ENCODE measurements around the gene GOLGA6C.
"Not testable (repeated sequence)": the region's sequence is repeated elsewhere in the genome, so short reads cannot be mapped to it uniquely, and the experiment has no call there.

GOLGA6C gene

DNA sequence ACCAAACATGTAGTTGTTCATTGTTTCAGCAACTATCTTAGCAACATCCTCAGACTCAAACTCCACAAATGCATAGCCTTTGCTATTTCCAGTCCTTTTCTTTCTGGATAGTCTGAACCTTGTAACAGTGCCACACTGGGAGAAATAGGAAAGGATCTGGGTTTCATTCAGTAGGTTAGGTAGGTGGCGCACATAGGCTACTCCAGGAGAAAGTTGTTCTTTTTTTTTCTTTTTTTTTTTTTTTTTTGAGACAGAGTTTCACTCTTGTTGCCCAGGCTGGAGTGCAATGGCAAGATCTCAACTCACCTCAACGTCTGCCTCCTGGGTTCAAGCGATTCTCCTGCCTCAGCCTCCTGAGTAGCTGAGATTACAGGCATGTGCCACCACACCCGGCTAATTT lies 5.8 kb upstream of the GOLGA6C start:
- not testable (repeated sequence) for DNase-seq (ENCODE audit: low read depth)

DNA sequence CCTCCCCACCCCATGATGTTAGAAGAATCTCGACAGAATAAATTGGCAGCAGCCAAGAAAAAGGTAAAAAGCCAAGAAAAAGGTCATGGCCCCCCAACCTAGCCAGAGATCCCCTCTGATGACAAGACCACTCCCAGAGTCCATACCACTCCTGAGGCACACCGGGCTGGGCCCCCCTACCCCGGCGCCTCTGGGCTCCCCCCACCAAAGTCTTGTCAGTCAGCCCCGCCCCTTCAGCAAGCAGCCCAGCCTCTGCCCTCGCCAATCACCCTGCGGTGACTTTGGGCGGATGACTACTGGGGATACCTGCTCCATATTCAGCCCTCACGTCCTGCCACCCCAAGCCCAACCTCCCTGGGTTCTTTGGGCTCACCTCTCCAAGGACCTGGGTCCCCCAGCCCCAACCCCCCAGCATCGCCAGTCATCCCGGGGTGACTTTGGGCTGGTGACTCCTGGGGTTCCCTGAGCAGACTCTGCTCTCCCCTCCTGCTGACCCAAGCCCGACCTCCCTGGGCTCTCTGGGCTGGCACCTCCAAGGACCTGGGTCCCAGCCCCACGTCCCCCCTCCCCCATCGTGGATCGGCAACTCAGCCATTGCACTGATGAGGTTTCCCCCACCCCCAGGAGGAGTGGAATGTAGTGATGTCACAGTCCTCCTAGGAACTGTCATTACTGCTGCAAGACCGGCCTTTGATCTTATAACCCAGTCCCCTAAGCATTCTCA lies 648 bp downstream of the GOLGA6C start:
- not testable (repeated sequence) for DNase-seq (ENCODE audit: low read depth)

DNA sequence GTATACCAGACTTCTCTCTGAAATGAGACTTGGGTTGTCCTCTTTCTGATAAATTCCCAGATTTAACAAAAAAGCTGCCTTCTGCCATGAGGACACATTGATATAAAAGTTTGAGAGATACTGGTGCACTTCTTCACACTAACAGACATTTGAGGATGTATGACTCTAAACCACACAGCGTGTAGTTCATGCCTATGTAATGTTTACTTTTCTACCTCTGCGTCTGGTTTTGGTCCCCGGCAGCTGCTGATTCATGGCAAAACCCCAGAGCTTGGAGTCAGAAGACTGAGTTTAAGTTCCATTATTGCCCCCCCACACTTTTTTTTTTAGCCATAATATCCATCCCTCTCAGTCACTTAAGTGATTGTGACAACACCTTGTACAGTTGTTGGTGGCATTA lies 1.7 kb downstream of the GOLGA6C start:
- not testable (repeated sequence) for DNase-seq (ENCODE audit: low read depth)

DNA sequence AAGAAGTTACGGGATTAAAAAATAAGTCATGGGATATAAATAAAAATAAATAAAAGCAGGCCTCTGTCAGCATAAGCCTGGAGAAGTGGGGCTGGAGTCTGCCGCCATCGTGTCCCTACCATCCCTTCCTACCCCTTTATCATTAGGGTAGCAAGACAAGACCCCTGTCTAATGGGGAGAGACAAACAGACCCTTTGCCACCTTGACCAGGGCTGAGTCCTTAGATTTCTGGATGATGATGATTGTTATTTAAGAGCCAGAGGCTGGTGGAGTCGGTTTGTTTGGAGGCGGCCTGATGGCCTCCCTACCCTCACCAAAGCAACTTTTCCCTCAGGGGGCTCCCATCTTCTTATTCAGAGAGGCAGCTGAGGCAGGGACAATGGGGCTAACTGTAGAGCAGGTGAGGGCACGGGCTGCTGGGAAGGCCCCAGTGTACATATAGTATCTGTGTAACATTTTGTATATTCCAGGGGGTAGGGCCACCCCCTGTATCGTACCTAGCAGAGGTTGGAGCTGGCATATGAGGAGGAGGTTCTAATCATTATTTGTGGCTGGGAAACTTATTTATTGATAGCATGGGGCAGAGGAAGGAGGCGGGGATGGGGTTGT lies 15.7 kb downstream of the GOLGA6C start:
- not testable (repeated sequence) for DNase-seq (ENCODE audit: low read depth)

DNA sequence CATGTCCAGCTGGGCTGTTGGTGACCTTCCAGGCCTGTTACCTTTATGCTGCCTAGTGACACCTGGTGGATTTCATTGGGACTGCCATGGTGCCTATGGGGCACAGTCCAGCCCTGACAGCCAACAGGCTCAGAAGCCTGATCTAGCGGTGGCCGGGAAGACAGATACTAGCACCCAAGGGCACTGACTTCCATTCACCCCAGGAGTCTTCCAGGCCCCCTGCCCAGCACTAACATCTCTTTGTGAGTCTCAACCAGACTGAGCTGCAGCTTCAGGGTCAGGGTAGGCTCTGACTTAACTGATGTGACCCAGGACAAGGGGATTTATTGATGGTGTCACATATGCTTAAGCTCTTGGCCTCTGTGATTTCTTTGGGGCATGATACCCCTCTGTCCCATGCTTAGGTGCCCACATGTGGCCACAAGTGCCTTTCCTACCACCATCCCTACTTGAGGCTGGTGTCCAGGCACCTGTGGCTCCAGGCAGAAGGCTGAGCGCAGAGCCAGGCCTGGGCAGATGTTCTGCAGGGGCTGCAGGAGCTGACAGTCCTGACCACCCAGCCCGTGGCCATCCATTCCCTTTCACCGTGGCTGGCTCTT lies 16.5 kb downstream of the GOLGA6C start:
- DNase-seq (ENCODE audit: low read depth), result peak; percentile 43

DNA sequence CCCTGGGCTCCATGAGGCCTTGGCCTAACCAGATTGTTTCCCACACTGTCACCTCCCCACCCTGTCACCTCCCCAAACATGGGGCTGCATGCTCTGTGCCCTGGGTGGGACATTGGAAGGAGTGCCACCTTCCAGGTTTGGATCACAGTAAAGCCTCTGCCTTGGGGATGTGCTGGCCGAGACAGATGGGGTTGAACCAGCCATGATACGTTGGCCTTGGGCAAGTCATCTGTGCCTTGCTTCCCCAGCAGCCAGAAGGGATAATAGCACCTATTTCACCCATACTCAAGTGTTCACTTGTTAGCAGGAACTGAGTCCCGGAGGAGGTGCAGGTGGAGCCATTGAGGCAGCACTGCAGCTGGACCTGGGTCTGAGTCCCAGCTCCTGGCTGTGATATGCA lies 17.5 kb downstream of the GOLGA6C start:
- DNase-seq (ENCODE audit: low read depth), result not testable (repeated sequence)

DNA sequence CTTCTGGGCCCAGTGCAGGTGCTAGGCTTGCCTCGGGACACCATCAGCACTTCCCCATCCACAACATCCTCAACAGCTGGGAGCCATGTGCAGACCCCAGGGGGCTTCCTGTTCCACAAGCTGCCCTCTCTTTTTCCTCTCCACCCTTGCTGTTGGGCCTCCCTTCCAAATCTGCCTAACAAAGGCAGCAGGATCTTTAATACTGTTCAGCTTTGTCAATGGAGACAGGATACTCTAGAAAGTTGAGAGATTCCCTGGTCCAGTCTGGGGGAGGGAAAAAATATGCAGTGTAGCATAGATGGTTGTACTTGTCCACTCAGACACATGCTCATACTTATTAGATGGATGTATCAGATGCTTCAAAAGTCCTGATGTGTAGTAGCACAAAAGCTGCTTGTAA lies 20.4 kb downstream of the GOLGA6C start:
- not testable (repeated sequence) for DNase-seq (ENCODE audit: low read depth)

DNA sequence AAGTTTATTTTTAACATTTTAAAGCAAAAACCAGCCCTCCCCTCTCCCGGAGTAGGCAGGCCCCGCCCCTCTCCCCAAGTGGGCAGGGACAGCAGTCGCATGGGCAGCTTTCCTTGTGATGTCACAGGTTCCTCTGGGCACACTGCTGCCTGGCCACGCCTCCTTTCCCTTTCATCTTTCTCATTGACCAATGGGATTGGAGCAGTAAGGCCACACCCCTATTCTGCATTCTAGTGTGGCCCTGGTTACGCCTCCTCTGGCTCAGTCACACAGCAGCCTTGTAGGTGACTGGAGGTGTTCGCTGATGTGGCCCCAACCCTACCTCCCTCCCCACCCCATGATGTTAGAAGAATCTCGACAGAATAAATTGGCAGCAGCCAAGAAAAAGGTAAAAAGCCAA lies 24.4 kb downstream of the GOLGA6C start, which contains the start of gene GOLGA6D:
GOLGA6D (plus strand) TSS at position 264 of the 400 bp plus-strand sequence; CDS start at position 305, 41 bp downstream.
- not testable (repeated sequence) for DNase-seq (ENCODE audit: low read depth)

DNA sequence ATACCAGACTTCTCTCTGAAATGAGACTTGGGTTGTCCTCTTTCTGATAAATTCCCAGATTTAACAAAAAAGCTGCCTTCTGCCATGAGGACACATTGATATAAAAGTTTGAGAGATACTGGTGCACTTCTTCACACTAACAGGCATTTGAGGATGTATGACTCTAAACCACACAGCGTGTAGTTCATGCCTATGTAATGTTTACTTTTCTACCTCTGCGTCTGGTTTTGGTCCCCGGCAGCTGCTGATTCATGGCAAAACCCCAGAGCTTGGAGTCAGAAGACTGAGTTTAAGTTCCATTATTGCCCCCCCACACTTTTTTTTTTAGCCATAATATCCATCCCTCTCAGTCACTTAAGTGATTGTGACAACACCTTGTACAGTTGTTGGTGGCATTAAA lies 26.0 kb downstream of the GOLGA6C start:
- DNase-seq (ENCODE audit: low read depth), result not testable (repeated sequence)

DNA sequence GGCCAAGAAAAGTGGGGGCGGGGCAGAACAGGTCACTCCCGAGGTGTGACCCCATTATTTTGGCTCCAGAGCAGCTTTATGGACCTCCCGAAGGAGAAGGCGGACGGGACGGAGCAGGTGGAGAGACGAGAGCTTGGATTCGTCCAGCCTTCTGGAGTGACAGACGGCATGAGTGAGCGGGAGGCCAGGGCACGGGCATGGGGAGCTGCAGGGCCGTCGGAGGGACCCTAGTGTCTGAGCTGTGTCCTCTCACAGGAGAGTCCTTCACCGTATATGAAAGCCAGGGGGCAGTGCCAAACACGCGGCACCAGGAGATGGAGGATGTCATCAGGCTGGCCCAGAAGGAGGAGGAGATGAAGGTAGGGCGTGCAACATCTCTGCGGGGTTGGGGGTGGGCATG lies 35.5 kb downstream of the GOLGA6C start:
- DNase-seq (ENCODE audit: low read depth), result not testable (repeated sequence)

DNA sequence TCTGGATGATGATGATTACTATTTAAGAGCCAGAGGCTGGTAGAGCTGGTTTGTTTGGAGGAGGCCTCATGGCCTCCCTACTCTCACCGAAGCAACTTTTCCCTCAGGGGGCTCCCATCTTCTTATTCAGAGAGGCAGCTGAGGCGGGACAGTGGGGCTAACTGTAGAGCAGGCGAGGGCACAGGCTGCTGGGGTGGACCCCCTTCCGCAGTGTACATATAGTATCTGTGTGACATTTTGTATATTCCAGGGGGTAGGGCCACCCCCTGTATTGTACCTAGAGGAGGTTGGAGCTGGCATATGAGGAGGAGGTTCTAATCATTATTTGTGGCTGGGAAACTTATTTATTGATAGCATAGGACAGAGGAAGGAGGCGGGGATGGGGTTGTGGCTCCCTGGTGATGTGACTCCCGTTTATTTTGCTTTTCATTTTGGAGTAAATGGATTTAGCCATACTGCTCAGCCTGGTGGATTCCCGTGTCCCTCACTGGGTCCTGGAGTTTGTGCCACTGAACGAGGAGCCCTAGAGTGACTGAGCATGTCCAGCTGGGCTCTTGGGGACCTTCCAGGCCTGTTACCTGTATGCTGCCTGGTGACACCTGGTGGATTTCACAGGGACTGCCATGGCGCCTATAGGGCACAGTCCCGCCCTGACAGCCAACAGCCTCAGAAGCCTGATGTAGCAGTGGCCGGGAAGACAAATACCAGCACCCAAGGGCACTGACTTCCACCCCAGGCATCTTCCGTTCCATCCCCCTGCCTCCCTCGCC lies 40.6 kb downstream of the GOLGA6C start:
- not testable (repeated sequence) for DNase-seq (ENCODE audit: low read depth)

DNA sequence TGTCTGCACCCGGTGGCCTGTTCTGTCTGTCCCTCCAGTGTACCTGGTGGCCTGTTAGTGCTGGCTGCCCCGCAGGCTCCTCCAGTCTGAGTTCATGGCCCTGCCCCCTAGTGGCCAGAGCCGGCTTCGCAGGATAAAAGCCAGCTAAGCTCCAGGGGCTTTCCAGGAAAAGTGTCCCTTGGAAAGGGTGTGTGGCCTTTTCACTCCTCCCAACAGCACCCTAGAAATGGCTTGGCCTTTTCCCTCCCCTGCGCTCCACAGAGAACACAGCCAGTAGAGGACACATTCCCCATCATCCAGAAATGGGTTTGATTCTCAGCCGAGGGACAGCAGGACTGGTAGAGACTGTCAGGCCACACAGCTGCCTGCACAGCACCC lies 41.2 kb downstream of the GOLGA6C start:
- peak; percentile 27 for DNase-seq (ENCODE audit: low read depth)

DNA sequence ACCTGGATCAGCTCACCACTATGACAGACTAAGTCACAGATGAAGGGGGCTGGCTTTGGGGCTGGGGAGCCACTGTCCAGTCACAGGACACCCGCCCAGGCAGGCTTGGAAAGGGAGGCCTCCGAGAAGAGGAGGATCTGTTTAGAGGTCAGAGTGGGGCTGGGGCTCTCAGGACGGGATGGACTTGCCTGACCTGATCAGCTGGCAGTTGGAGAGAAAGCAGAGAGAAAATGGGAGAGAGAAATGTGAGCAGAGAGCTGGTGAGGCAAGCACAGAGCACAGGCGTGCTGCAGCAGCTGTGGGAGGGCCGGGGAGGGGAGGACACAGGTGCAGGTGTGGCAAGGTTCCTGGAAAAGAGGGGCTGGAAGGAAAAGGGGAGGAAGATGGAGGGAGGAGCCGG lies 41.9 kb downstream of the GOLGA6C start:
- not testable (repeated sequence) for DNase-seq (ENCODE audit: low read depth)

DNA sequence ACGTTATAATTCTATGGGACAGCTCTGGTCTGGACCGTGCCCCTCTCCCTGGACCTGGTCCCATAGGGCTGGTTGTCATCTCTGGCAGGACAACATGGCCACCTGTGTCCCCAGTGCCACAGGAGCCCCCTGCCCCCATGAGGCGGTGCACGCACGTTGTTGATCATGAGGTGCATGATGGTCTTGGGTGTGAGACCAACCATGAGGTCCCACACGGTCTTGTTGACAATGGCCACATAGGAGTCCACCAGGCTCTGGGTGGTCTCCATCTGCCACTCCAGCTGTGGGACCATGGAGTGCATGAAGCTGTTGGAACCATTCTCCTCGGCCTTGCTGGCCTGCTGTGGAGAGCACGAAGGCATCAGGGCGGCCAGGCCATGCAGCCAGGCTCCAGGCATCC lies 44.2 kb downstream of the GOLGA6C start:
- DNase-seq (ENCODE audit: low read depth), result no peak

DNA sequence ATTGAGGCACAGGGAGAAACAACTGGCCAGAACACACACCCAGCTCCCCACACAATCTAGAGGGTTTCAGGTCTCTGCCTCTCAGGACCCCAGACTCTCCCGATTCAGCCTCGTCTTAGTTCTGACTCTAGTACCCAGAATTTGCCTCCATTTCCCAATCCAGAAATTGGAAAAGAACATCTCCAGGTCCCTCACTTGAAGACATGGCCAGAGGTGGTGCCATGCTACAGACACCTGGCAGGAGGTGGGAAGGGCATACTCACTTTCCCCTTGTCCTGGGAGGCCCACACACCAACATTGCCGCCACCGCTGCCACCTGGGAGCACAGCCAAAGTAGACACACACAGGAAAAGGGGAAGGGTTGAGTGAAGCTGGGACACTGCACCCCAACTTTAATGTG lies 44.6 kb downstream of the GOLGA6C start:
- DNase-seq (ENCODE audit: low read depth), result not testable (repeated sequence)

DNA sequence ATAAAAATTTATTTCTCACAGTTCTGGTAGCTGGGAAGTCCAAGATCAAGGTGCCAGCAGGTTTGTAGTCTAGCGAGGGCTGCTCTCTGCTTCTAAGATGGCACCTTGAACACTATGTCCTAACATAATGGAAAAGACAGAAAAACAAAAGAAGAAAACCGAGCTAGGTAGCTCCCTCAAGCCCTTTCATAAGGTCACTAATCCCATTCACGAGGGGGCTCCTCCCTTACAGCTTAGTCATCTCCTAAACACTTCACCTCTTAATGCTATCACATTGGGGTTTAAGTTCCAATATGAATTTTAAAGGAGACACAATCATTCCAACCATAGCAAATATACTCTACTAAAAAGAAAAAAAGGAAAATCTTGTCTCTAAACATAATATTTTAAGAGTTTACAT lies 48.1 kb downstream of the GOLGA6C start:
- no peak for DNase-seq (ENCODE audit: low read depth)

DNA sequence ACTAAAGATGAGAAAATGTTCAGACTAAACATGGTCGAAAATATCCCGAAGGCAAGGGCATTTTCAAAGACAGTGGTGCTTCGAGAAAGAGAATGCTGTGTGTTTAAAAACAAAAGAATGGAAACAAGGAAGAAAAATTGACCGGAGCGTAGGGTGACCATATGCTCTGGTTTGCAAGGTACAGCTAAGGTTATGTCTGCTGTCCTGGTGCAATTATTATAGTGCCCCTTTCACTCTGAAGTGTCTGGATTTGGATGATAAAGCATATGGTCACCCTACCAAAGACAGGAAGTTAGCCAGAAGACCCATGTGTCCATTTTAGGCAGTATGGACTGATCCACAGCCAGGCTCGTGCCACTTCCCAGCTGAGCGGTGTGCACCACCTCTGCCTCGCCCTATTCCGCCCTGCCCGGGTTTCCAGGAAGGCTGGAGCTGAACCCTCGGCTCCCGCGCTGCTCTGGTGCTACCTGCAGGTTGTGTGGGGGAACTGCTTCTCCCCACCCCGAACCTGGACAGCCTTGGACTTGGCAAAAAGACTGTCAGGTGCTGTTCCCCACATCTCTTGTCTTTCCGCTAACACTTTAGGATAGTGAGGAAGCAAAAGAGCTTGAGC lies 49.8 kb downstream of the GOLGA6C start:
- no peak for DNase-seq (ENCODE audit: low read depth)

DNA sequence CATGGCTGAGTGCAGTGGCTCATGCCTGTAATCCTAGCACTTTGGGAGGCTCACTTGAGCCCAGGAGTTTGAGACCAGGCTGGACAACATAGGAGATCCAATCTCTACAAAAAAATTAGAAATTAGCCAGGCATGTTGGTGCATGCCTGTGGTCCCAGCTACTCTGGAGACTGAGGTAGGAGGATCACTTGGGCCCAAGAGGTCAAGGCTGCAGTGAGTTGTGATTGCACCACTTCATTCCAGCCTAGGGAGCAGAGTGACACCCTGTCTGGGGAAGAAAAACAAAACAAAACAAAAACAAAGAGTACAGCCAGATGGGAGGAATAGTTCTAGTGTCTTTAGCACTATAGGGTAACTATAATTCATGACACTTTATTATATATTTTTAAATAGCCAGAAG lies 51.6 kb downstream of the GOLGA6C start:
- DNase-seq (ENCODE audit: low read depth), result no peak

DNA sequence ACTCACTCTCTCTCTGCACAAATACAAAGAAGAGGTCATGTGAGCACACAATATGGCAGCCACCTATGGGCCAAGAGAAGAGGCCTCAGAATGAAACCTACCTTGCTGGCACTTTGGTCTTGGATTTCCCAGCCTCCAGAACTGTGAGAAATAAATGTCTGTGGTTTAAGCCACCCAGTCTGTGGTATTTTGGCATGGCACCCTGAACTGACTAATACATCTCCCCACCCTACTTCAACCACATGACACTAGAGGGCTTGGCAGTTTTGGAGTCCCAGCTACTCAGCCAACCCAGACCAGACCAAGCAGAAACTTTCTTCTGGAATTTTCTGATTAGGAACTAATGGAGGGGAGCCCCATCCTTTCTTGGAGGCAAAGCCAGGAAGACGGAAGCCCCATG lies 54.4 kb downstream of the GOLGA6C start:
- not testable (repeated sequence) for DNase-seq (ENCODE audit: low read depth)

DNA sequence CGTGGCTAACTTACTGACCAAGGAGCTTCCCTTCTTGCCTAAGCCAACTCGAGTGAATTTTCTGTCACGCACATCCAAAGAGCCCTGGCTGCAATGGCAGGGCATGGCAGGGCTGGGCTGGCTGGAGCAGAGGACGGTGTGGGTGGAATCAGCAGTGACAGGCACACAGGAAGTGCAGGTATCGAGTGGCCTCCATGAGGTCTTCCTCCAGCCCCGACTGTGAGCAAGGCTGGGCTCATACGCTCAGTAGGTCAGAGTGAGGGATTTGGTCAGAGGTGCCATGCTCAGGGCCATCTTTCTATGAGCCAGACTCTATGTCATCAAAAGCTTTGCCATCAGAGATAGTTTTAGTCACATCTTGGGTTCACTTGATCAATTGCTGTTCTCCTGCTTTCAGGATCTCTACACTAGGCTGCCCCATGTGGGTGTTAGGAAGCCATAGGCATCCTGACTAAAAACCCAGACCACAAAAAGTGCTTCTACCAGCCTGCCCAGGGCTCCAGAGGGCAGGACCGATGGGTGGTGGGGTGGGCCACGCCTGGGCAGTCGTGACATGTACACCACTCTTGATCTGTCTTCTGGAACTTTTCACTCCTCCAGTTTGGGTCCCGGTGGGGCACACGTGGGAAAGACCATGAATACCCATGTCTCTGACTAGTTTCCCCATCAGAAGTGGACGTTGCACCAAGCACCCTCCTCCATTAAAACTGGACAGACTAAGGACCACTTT lies 55.1 kb downstream of the GOLGA6C start:
- no peak for DNase-seq (ENCODE audit: low read depth)

DNA sequence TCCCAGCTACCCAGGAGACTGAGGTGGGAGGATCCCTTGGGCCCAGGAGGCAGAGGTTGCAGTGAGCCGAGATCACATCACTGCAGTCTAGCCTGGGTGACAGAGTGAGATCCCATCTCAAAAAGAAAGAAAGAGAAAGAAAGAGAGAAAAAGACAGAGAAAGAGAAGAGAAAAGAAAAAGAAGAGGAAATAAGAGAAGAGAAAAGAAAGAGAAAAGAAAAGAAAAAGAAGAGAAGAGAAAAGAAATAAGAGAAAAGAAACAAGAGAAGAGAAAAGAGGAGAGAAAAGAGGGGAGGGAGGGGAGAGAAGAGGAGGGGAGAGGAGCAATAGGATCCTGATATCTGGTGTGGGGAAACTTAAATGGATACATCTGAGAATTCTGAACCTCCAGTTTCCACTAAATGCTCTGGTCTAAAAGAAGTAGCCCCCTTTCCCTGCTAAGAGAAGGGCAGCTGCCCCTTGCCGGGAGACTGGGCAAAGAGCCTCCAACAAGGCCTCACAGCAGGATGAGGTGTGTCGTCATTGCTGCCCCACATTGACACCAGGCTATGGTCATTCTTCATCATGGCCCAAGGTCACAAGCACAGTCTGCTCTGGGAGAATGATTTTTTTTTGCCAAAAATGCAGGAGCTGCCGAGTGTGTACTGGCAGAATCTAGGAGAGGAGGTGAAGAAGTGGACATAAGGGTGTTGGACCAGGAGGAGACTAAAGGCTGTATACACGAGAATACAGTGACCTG lies 56.6 kb downstream of the GOLGA6C start:
- DNase-seq (ENCODE audit: low read depth), result no peak

All from stimulated activated CD8-positive, alpha-beta memory T cell treated with anti-CD3 and anti-CD28 coated beads, Interleukin-12 subunit alpha, Interleukin-12 subunit beta, amount 100 ng/mL, for 1 hour (primary cell).